ENCODE data around the gene C2orf72.
A peak's percentile ranks its signal among the peaks of the same experiment; 100 is the strongest.
"Not testable (repeated sequence)": the region's sequence is repeated elsewhere in the genome, so short reads cannot be mapped to it uniquely, and the experiment has no call there.

Gene C2orf72

DNA sequence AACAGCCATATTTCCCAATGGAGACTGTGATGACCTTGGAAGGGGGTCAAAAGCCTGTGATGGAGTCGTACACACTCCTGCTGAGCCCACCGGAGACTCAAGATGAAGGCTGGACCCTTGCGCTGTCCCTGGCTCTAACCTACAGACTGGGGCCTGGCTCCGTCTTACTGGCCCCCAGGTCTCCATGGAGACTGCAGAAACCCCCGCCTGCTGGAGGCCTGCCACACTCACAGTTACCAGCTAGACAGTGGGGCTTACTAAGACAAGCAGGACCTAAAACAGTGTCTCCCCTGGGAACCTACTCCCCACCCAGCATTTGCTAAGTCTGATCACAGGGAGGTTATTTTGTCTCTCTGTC, 9.6 kb downstream of the C2orf72 start:
- DNase-seq (ENCODE audit: low spot score), result no peak

DNA sequence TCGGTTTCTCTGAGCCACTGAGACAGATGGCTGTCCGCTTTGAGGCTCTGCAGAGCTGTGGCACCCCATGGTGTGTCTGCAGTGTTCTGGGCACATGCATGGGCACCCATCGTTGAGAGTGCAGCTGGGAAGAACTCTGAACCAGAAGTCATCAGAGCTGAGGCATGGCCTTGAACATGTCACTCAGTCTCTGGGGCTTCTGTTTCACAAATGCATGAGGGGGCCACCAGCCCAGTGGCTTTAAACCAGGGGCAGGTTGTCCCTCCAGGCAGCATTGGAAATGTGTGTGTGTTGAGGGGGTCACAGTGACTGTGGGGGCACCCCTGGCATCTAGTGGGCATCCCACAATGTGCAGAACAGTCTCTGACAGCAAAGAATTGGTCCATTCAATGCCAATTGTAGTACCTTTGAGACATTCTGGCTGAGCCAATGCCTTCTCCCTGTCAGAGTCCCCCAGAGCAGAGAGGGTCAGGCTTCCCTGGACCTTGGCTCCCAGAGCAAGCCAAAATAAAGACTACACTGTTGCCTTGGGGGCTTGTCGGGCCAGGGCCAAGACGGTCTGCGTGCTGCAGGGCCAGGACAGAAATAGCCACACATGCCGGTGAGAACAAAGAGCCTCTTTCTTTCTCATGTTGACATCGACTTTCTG, 10.1 kb downstream of the C2orf72 start:
- DNase-seq (ENCODE audit: low spot score), result no peak

DNA sequence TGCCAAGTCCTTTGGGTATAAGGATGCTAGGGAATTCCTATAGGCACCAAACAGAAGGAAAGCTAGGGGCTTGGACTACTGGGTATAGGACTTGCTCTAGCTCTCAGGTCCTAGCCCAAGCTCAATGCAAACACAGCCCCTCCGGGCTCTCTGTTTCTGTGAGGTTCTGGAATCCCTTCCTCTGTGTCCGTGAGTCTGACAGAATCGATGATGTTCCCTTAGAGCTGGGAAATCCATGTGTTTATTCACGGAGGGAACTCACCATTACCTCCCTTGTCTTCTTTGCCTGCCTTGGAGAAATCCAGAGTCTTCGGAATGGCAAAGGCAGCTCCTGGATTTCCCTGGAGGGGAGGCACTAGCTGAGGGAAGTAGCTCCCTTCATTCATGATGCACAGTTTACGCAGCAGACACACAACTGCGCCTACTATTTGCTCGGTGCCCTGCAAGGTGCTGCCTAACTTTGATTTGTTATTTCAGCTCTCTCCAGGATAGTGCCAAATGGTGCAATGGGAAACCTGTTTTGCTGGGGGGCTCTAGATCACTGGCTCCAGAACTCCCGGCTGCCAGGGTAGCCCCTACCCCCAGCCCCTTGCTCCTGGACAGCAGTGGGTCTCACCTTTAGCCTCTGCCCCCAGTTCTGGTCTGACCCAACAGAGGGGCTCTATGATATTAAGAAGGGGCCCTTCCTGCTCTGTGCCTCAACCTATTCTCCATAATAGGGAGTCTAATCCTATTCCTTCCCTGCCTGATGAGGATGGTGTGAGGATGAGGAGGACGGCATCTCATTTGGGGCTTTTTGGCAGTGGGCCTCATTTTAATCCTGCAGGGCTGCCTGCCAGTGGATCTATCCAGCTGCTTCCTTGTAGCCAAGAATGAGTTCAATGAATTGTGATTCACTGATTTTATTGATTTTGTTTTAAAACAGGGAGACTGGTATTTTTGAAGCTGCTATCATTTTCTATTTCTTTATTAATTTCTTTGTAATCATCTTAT, 10.9 kb downstream of the C2orf72 start:
- no peak for DNase-seq (ENCODE audit: low spot score)

- DNase-seq (ENCODE audit: low spot score), result no peak
Observed at GRCh38 chr2:231049286-231050017, 12.1 kb downstream of the C2orf72 start.

- DNase-seq (ENCODE audit: low spot score), result no peak
Observed at GRCh38 chr2:231050018-231050901, 12.9 kb downstream of the C2orf72 start.

- no peak for DNase-seq (ENCODE audit: low spot score)
Observed at GRCh38 chr2:231051116-231051515, 13.8 kb downstream of the C2orf72 start.

GRCh38 chr2:231052494-231053451, 15.4 kb downstream of the C2orf72 start:
- peak; percentile 89 for DNase-seq (ENCODE audit: low spot score)

- no peak for DNase-seq (ENCODE audit: low spot score)
Observed at GRCh38 chr2:231053846-231054245, 16.5 kb downstream of the C2orf72 start.

DNA sequence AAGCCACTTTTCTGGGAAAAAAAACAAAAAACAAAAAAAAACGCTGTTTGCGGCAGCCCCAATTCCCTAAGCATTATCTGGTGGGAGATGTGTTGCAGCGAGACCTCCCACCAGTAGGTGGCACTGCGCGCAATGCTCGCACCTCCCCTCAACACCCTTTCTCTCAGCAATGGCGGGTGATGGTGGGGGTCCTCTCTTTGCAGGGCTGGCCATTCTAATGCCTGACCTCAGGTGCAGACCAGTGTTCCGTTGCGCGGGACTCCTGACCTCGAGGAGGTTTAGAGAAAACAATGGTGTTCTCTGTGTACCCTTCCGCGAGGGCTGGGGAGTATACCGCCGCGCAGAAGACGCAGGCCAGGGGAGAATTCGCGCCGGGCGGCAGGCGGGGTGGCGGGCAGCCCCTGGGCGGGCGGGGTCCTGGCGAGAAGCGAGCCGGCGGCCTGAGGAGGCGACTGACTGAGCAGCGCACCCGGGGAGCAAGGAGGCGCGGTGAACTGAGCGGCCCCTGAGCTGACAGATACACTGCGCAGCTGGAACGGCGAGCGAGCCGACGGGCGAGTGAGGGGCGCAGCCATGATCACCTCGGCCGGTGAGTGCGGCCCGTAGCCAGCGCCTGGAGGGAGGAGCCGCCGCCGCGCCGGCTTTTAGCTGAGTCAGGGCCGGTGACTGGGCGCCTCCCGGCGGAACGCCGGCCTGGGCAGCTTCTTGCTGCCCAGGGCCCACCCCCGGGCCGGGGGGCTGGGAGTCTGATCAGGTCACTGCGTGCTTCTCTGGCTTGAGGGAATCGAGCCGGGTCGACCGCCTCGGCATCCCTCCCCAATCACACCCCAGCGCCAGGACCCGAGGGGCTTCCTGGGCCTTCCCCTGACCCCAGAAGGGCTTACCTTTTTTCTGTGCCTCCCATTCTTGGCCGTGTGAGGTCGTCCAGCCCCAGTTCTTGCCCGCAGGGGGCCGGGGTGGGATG, 19.4 kb downstream of the C2orf72 start, which contains the start of gene PSMD1:
Gene PSMD1, plus strand, starts transcription at position 415 of the 964 bp plus-strand sequence. Its CDS starts 159 bp downstream, at position 574.
- DNase-seq (ENCODE audit: low spot score), result peak; percentile 90

DNA sequence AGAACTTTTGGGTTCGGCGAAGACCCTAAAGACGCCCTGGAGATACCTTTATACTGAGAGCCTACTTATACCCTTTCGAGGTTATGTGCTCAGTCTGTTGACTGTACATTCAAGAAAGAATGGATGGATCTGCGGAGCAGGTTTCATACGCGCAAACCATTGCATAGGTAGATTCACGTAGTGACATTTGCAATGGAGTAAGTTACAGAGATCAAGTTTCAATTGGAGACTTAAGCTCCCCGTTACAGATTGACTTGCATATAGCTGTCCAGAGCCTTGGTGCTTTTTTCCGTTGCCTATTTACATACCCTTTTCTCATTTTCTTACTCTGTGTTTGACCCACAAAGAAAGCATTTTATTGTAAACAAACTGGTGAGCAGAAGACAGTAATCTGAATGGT, 20.3 kb downstream of the C2orf72 start:
- DNase-seq (ENCODE audit: low spot score), result peak; percentile 47

GRCh38 chr2:231058761-231059550, 21.6 kb downstream of the C2orf72 start:
- peak; percentile 79 for DNase-seq (ENCODE audit: low spot score)

DNA sequence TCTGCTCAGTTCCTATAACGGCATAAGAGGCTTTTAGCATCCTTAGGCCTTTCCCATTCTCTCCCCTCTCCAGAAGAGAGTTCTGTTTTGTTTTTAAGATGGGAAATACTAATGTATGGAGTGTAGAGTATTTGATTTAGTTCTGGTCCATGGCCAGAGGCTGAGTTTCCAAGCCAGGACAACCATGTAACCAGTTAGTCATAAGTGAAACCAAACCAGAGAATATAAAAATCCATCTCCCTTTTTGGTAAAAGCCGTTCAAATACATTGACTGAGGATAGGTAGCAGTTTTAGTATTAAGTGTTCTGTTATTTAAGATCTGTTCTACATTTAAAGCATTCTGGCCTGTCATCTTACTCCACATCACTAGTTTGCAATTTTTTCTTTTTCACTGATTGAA, 22.4 kb downstream of the C2orf72 start:
- DNase-seq (ENCODE audit: low spot score), result no peak

- no peak for DNase-seq (ENCODE audit: low spot score)
Observed at GRCh38 chr2:231062776-231063175, 25.5 kb downstream of the C2orf72 start.

DNA sequence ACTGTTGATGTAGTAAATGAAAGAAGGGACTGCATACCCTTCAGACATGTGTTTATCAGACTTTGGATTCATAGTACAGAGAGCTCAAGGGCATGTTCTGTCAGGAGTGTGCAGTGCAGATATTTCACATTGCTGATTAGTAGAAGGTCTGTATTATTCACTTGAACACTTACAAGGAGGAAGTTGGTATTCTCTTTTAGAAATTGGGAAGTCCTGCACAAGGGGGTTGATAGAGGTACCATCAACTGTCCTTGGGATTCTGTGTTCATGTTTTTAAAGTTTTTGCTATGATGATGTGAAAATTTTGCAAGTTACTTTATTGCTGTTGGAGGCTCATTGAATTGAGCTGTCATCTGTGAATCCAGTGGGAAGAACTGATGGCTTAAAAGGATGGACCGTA, 26.0 kb downstream of the C2orf72 start:
- no peak for DNase-seq (ENCODE audit: low spot score)

- no peak for DNase-seq (ENCODE audit: low spot score)
Observed at GRCh38 chr2:231065966-231066365, 28.6 kb downstream of the C2orf72 start.

DNA sequence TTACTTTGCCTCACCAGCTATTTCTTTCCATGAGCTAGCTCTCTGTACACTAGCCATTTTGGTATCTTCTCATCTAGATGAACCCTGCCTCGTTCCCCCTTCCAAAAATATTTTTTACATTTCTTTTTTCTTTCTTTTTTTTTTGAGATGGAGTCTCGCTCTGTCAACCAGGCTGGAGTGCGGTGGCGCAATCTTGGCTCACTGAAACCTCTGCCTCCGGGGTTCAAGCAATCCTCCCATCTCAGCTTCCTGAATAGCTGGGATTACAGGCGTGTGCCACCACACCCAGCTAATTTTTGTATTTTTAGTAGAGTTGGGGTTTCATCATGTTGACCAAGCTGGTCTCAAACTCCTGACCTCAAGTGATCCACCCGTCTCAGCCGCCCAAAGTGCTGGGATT, 30.2 kb downstream of the C2orf72 start:
- DNase-seq (ENCODE audit: low spot score), result not testable (repeated sequence)

DNA sequence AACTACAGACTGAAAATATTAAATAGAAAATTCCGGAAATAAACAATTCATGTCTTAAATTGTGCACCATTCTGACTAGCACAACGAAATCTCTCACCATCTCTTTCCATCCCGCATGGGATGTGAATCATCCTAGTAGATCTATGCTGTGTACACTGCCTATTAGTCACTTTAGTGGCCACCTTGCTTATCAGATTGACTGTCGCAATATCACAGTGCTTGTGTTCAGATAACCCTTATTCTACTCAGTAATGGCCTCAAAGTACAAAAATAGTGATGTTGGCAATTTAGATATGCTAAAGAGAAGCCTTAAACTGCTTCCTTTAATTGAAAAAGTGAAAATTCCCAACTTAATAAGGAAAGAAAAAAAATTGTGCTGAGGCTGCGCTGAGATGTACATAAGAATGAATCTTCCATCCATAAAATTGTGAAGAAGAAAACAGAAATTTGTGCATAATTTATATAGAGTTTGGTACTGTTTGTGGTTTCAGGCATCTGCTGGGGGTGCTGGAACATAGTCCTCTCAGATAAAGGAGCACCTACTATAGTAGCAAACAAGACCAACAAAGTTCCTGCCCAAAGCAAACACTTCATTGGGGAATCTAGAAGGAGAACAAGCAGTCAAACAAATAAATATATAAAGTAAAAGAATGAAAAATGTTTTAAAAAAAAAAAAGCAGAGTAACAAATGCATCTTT, 31.4 kb downstream of the C2orf72 start:
- peak; percentile 81 for DNase-seq (ENCODE audit: low spot score)
